Activated CD8-positive, alpha-beta memory T cell treated with anti-CD3 and anti-CD28 coated beads, Interleukin-2, amount 50 U/mL, for 4 hours (primary cell): Measurements from ENCODE around the gene KPNA4.
"Not testable (repeated sequence)": the region's sequence is repeated elsewhere in the genome, so short reads cannot be mapped to it uniquely, and the experiment has no call there.

Experiments
- DNase-seq: peaks from one replicate; pipeline ENCODE4 v3.0.0-alpha.2; 2020

Gene KPNA4, protein sequence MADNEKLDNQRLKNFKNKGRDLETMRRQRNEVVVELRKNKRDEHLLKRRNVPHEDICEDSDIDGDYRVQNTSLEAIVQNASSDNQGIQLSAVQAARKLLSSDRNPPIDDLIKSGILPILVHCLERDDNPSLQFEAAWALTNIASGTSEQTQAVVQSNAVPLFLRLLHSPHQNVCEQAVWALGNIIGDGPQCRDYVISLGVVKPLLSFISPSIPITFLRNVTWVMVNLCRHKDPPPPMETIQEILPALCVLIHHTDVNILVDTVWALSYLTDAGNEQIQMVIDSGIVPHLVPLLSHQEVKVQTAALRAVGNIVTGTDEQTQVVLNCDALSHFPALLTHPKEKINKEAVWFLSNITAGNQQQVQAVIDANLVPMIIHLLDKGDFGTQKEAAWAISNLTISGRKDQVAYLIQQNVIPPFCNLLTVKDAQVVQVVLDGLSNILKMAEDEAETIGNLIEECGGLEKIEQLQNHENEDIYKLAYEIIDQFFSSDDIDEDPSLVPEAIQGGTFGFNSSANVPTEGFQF

GRCh38 chr3:160565442-160566403, at the start of gene KPNA4:
Gene KPNA4, minus strand, starts transcription at chr3:160565571. Its CDS starts 289 bp downstream, at chr3:160565282.
- DNase-seq, result peak; percentile 97

GRCh38 chr3:160613661-160614060, 48.3 kb upstream of the KPNA4 start:
- DNase-seq, result no peak

DNA sequence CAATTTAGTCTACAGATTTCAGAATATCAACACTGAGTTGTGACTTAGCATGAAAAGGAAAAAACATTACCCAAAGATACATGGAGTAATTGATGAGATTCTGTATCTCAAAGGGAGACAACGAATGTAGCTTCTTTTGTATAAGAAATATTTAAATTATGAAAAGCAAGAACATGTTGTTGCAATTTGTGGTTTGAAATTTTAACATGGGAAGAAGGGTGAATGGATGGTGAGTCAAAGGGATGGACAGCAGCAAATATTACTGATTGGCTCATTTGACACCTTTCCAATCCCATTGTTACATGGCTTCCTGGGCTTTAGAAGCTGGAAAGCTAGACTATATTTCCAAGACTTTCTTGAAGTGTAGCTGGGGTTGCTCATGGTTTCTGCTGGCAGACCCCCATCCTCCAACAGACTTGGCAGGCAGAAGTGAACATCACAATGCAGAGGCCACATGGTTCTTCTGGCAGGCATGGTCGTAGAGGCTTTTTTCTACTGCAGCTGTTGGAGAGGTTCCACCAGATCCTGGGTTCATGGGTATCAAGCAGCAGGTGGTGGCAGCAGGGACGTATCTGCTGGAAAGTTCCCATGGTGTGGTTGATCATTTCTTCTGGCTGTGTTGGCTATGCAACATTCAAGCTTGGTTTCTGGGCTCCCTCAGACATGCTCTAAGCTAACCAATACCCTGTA, 47.2 kb upstream of the KPNA4 start:
- no peak for DNase-seq

GRCh38 chr3:160611141-160611540, 45.8 kb upstream of the KPNA4 start:
- no peak for DNase-seq

DNA sequence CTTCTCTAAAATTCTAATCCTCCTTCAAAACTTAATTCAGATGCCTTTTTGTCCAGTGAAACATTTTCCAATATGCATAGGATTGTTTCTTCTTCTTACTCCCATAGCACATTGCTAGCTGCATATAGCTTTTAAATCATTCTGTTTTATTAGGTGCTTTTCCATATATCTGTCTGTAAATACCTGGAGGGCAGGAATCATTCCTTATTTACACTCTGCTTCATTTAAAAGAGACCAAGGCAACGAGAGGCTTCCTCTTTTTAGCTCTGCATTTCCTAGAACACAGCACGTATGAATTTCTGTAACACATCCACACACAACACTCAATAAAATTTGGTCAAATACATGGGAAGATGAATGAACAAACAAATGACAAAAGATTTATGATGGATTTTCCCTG, 43.5 kb upstream of the KPNA4 start:
- no peak for DNase-seq

DNA sequence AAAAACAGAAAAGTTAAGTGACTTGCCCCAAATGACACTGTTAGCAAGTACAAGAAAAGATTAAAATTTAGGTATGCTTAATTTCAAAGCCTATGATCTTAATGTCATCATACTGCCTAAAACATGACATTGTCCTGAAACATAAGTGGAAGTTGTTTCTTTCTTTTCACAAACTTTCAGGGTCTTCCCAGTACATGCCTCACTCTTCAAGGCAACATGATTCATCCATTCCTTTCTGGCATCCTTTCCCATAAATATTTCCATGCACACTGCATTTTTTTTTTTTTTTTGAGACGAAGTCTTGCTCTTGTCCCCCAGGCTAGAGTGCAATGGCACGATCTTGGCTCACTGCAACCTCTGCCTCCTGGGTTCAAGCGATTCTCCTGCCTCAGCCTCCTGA, 42.5 kb upstream of the KPNA4 start:
- no peak for DNase-seq

GRCh38 chr3:160605315-160605714, 39.9 kb upstream of the KPNA4 start:
- DNase-seq, result no peak

DNA sequence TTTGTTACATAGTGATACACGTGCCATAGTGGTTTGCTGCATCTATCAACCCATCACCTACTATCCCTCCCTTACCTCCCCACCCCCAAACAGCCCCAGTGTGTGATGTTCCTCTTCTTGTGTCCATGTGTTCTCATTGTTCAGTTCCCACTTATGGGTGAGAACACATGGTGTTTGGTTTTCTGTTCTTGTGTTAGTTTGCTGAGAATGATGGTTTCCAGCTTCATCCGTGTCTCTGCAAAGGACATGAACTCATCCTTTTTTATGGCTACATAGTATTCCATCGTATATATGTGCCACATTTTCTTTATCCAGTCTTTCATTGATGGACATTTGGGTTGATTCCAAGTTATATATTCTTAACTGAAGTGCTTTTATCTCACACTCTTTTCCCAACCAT, 38.5 kb upstream of the KPNA4 start:
- DNase-seq, result not testable (repeated sequence)

DNA sequence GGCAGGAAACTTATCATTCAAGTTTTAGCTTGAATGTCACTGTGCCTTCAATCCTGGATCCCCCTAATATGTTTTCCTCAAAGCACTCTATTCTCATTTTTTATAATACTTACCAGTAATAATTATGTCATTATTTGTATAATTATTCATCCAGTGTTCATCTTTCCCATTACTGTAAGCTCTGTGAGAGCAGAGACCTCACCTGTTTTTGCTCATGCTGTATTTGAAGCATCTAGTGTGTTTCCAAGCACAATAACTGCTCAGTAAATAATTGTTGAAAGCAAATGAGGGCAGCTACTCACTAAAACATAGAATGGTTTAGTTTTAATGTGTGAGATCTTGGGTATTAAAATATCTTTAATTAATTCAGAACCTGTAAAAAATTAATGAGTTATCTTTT, 36.9 kb upstream of the KPNA4 start:
- DNase-seq, result no peak

- DNase-seq, result no peak
These were observed 35.9 kb upstream of the KPNA4 start for GRCh38 chr3:160601288-160601687.

DNA sequence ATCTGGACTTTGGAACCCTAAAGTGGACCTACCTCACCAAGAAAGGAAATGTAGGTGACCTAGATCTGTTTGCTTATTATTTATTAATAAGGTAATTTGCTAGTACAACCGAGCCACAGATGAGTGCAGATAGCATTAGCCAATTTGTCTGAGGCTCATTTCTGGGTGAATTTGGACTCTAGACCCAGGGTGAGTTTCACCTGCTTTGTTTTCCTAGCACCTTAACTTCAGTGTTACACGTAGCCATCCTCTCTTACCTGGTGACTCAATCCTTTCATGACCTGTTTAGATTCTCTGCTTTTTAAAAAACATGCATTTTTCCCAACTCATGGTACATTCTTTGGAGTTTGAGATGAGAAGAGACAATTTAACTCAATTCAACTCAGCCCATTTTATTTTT, 33.5 kb upstream of the KPNA4 start:
- no peak for DNase-seq

DNA sequence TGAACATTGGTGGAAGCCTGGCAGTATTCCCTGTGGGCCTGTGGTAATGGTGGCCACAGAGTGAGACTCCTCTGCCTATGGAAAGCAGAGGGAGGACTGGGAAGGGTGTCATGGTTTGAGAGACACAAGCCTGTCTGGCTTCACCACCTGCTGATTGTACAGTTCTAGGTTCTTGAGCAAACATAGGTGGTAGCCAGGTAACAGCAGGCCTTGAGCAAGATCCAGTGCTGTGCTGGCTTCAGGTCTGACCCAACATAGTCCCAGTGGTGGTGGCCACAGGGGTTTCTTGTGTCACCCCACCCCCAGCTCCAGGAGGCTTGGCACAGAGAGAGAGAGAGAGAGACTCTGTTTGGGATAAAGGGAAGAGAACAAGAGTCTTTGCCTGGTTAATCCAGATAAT, 22.7 kb upstream of the KPNA4 start:
- DNase-seq, result no peak

DNA sequence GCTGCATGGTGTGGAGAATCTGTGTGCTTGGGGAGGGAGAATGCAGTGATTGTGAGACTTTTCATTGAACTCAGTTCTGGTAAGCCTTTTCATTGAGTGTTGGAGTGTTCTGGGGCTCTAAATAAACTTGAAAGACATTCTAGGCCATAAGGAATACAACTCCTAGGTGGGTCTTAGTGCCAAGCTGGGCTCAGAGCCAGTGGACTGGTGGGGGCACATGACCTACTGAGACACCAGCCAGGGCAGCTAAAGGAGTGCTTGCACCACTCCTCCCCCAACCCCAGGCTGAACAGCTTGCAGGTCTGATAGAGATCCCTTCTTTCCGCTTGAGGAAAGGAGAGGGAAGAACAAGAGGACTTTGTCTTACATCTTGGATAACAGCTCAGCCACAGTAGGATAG, 21.7 kb upstream of the KPNA4 start:
- DNase-seq, result no peak

DNA sequence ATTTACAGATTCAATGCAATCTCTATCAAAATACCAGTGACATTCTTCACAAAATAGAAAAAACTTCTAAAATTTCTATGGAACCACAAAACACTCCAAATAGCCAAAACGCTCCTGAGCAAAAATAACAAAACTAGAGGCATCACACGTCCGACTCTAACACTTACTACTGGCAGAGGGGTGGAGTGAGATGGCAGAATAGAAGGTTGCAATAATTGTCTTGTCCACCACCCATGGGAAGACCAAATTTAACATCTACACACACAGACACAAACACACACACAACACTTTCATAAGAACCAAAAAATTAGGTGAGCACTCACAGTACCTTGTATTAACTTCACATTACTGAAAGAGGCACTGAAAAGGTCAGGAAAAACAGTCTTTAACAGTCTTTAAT, 21.3 kb upstream of the KPNA4 start:
- no peak for DNase-seq

GRCh38 chr3:160583451-160583850, 18.1 kb upstream of the KPNA4 start:
- DNase-seq, result no peak

GRCh38 chr3:160580938-160581337, 15.6 kb upstream of the KPNA4 start:
- no peak for DNase-seq

GRCh38 chr3:160577556-160578195, 12.3 kb upstream of the KPNA4 start:
- no peak for DNase-seq

DNA sequence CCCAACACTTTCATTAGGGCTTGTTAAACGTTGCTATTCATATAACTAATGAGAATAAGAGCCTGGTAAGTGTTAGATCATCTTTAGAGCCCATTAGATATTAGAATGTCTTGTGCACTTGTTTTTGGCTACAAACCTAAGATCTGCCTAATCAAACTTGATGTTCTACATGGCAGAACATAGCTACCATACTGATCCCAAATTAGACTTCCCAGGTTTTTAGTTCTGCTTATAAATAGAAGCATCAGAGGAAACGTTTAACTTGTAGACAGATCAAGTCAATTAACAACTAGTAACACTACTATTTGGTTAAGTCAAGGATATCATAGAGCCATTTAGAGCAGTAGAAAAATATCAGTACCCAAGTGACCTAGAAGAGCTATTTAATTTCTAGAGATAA, 11.7 kb upstream of the KPNA4 start:
- no peak for DNase-seq

GRCh38 chr3:160576621-160577020, 11.2 kb upstream of the KPNA4 start:
- DNase-seq, result no peak

GRCh38 chr3:160575589-160575988, 10.2 kb upstream of the KPNA4 start:
- DNase-seq, result no peak

DNA sequence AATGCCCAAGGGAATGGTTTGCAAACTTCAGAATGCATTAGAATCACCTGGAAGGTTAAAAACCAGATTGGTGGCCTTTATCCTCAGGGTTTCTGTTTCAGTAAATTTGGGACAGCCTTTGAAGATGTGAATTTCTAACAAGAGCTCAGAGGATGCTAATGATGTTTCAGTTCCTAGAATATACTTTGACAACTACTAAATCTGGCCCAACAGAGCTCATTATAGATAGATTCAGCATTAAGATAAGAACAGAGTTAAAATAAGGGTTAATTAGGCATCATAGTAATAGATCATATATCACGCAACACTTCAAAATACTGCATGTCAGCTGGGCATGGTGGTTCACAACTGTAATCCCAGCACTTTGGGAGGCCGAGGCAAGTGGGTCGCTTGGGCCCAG, 9.3 kb upstream of the KPNA4 start:
- DNase-seq, result no peak

DNA sequence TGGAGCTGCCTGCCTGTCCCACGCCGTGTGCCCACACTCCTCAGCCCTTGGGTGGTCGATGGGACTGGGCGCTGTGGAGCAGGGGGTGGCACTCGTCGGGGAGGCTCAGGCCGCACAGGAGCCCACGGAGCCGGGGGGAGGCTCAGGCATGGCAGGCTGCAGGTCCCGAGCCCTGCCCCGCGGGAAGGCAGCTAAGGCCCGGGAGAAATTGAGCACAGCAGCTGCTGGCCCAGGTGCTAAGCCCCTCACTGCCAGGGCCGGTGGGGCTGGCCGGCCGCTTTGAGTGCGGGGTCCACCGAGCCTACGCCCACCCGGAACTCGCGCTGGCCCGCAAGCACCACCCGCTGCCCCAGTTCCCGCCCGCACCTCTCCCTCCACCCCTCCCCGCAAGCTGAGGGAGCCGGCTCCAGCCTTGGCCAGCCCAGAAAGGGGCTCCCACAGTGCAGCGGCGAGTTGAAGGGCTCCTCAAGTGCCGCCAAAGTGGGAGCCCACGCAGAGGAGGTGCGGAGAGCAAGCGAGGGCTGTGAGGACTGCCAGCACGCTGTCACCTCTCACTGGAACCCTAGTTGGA, 8.7 kb upstream of the KPNA4 start:
- not testable (repeated sequence) for DNase-seq
